Ishikawa (cell line): ENCODE data around the gene TIMP3.

Source experiments
- EP300 ChIP-seq: IDR thresholded peaks from 2 replicates; pipeline ENCODE4 v1.6.1; 2012; ENCODE audit warnings: borderline replicate concordance
- NFIC ChIP-seq: IDR thresholded peaks from 2 replicates; pipeline ENCODE4 v1.6.1; 2012

DNA sequence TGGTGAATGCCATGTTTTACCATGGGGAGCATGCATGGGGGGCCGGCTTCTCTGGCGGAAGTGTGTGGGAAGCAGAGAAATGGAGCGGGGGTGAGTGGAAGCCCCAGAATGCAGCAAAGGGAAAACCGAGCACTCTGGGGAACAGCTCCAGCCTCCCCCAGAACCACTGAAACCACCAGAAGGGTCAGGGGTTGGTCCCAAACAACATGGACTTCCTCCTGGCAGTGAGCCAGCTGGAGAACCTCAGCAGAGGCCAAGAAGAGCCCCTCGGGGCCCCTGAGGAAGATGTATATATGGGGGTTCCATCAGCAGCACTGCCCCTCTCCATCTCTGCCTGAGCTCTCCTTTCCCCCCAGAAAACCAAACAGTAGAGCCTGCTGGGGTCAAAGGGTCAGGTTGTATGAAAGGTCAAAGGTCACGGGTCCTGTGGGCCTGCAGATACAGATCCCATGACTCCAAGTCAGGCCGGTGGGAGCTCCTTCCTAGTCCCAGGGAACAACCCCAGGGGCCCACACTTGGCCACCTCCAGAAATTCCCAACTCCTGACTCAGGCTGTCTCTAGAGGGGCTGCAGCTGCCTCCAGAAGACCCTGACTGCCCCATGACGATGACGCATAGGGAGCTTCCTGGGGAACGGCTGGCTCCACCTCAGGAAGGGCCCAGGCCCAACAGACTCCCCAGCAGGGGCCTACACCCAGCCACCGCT, 48.5 kb upstream of the TIMP3 start:
- TF ChIP-seq EP300 (no peak), NFIC (no peak)
